Gastroesophageal sphincter (tissue), 4 donors: ENCODE data around the gene UQCC2. TPM values are rescaled to one million over a fixed set of nuclear protein-coding genes. Genes with fewer than 3 reads are reported as not detected.
A peak's percentile ranks its signal among the peaks of the same experiment; 100 is the strongest.

Source experiments
- ATAC-seq: fragments of 150-250 bp; one replicate; pipeline ENCODE4 v1.9.1; 2016; ENCODE audit warnings: mild to moderate bottlenecking, moderate library complexity
- H3K27ac ChIP-seq, 4 donors: fragments of 200-600 bp; sonication (generic) in 3 of 4; 1 replicate in 3 of 4; 2 replicates in 1 of 4; pipeline ENCODE4 v1.5.1; 2016 to 2019
- H3K27me3 ChIP-seq: fragments of 200-600 bp; sonication (generic); one replicate; pipeline ENCODE4 v1.5.1; 2019
- H3K36me3 ChIP-seq, 2 donors: fragments of 200-600 bp; sonication (generic); one replicate each; pipeline ENCODE4 v1.5.1; 2019; ENCODE audit warnings: control low read depth in 1 of 2
- H3K4me1 ChIP-seq, 3 donors: fragments of 200-600 bp; sonication (generic); 1 replicate in 2 of 3; 2 replicates in 1 of 3; pipeline ENCODE4 v1.5.1; 2016 to 2019; ENCODE audit warnings: control low read depth in 2 of 3
- H3K4me3 ChIP-seq, 2 donors: fragments of 200-600 bp; sonication (generic); one replicate each; pipeline ENCODE4 v1.5.1; 2019; ENCODE audit warnings: mild to moderate bottlenecking in 1 of 2, moderate library complexity in 1 of 2
- H3K9me3 ChIP-seq, 3 donors: fragments of 200-600 bp; sonication (generic); one replicate each; pipeline ENCODE4 v1.5.1; 2017 to 2019; ENCODE audit warnings: control low read depth in 2 of 3
- CTCF ChIP-seq, 4 experiments: fragments of 200-600 bp in 2 of 4; fragments of 450-650 bp in 2 of 4; sonication (generic) in 1 of 4; IDR thresholded peaks; one replicate each; pipeline ENCODE4 v1.5.1; 2017 to 2019; ENCODE audit warnings: antibody characterized with exemption in 4 of 4, mild to moderate bottlenecking in 2 of 4, moderate library complexity in 2 of 4
- EP300 ChIP-seq: sonication (generic); formaldehyde crosslinking; IDR thresholded peaks from one replicate; pipeline ENCODE4 v1.6.1; 2017; ENCODE audit warnings: antibody characterized with exemption, mild to moderate bottlenecking
- POLR2A ChIP-seq, 2 donors: fragments of 450-650 bp; IDR thresholded peaks; one replicate each; pipeline ENCODE4 v1.6.1; 2017; ENCODE audit warnings: antibody characterized with exemption in 2 of 2, mild to moderate bottlenecking in 2 of 2, moderate library complexity in 1 of 2
- POLR2AphosphoS5 ChIP-seq: sonication (generic); formaldehyde crosslinking; IDR thresholded peaks from one replicate; pipeline ENCODE4 v1.6.1; 2017; ENCODE audit warnings: antibody characterized with exemption
- WGBS, 2 donors: methylation state at CpG; one replicate each; pipeline ENCODE4 v1.1.5; 2018; ENCODE audit warnings: low coverage in 1 of 2; 5-methylcytosine and 5-hydroxymethylcytosine counted together
- total RNA-seq, 4 donors: library from RNA; depleted of rRNA; stranded (reverse); fragments of >200 nt; gene quantifications; one replicate each; pipeline ENCODE4 v1.1.0, GENCODE V29; 2016

The UQCC2 gene
- total RNA-seq, 4 donors from 2014 or later, result 14.5 to 25.3 (median 17.7) TPM

- no peak overlapping the region for H3K27ac ChIP-seq
- peaks cover 18% of the 10 kb centered on the region for H3K27me3 ChIP-seq
These were observed 41.1 kb upstream of the UQCC2 start for GRCh38 chr6:33752646-33753015.

GRCh38 chr6:33751771-33752645 lies 40.5 kb upstream of the UQCC2 start:
- Histone ChIP-seq H3K4me3 (no peak overlapping the region), H3K27ac (no peak overlapping the region), H3K4me1 (no peaks in the 10 kb centered on the region), H3K36me3 (no peaks in the 10 kb centered on the region), H3K9me3 (no peaks in the 10 kb centered on the region), H3K27me3 (peaks cover 18% of the 10 kb centered on the region)
- no peak for ATAC-seq
- WGBS, 2 donors, result no CpG with 5 or more reads among the region's 15 CpGs
- TF ChIP-seq EP300, result no peak
- no peak for TF ChIP-seq POLR2A (IDR thresholded peaks at IDR 0.05)
- TF ChIP-seq POLR2AphosphoS5, result no peak
- TF ChIP-seq CTCF (IDR thresholded peaks at IDR 0.05), result no peak

More at GRCh38 chr6:33752646-33753015, 41.1 kb upstream of the UQCC2 start:
- no peaks in the 10 kb centered on the region for H3K36me3 ChIP-seq
- WGBS, 2 donors, result 89% methylated on average over 1 of the region's 1 CpG; no CpG with 5 or more reads in 1 of the 2 donors
- no peaks in the 10 kb centered on the region for H3K4me1 ChIP-seq
- no peak for TF ChIP-seq CTCF (IDR thresholded peaks at IDR 0.05)
- TF ChIP-seq POLR2A (IDR thresholded peaks at IDR 0.05), result no peak
- no peak for TF ChIP-seq EP300
- TF ChIP-seq POLR2AphosphoS5, result no peak
- ATAC-seq, result no peak
- H3K4me3 ChIP-seq, result no peak overlapping the region
- no peaks in the 10 kb centered on the region for H3K9me3 ChIP-seq

- H3K4me1 ChIP-seq, result peaks cover 0 to 8% (median 0%) of the 10 kb centered on the region in 3 donors
- H3K9me3 ChIP-seq, result no peaks in the 10 kb centered on the region
- TF ChIP-seq POLR2A (IDR thresholded peaks at IDR 0.05) (no peak), POLR2AphosphoS5 (no peak), EP300 (no peak), CTCF (IDR thresholded peaks at IDR 0.05) (no peak)
- WGBS, 2 donors, result 42 to 54% methylated on average over 6 to 8 of the region's 11 CpGs
- peak; percentile 37 for ATAC-seq
- H3K36me3 ChIP-seq, result no peaks in the 10 kb centered on the region
- peaks cover 25% of the 10 kb centered on the region for H3K27me3 ChIP-seq
- no peak overlapping the region for H3K4me3 ChIP-seq
- no peak overlapping the region for H3K27ac ChIP-seq
These were observed 38.9 kb upstream of the UQCC2 start for GRCh38 chr6:33750244-33750991.

GRCh38 chr6:33749401-33749800 lies 37.9 kb upstream of the UQCC2 start:
- TF ChIP-seq POLR2A (IDR thresholded peaks at IDR 0.05) (no peak), POLR2AphosphoS5 (no peak), EP300 (no peak), CTCF (IDR thresholded peaks at IDR 0.05) (no peak)
- 69 to 77% methylated on average over 1 to 2 of the region's 7 CpGs for WGBS, 2 donors
- no peaks in the 10 kb centered on the region for H3K36me3 ChIP-seq
- H3K9me3 ChIP-seq, result no peaks in the 10 kb centered on the region
- peaks cover 0 to 17% (median 0%) of the 10 kb centered on the region in 3 donors for H3K4me1 ChIP-seq
- H3K27ac ChIP-seq, result no peak overlapping the region
- no peak overlapping the region for H3K4me3 ChIP-seq
- H3K27me3 ChIP-seq, result peaks cover 22% of the 10 kb centered on the region
- no peak for ATAC-seq
